Adrenal gland (tissue), 12 donors: ENCODE results near the gene TAF12. TPM values are rescaled to one million over a fixed set of nuclear protein-coding genes. Genes with fewer than 3 reads are reported as not detected.

ENCODE experiments used
- DNase-seq, 7 donors: peaks; one replicate each; pipeline ENCODE4 v3.0.0-alpha.2; 2019 to 2020
- H3K27ac ChIP-seq, 5 donors: fragments of 200-600 bp; sonication (generic) in 4 of 5; 1 replicate in 3 of 5; 2 replicates in 2 of 5; pipeline versions ENCODE4 v1.5.1 to v1.8.0; 2016 to 2020; ENCODE audit warnings: mild to moderate bottlenecking in 1 of 5
- H3K27me3 ChIP-seq: fragments of 200-600 bp; 2 replicates; pipeline ENCODE4 v1.8.0; 2021
- H3K36me3 ChIP-seq, 2 donors: fragments of 200-600 bp; replicated peaks in 1 of 2; 1 replicate in 1 of 2; 2 replicates in 1 of 2; pipeline versions ENCODE4 v1.5.1 to v1.8.0; 2018 to 2022
- H3K4me1 ChIP-seq, 2 donors: fragments of 200-600 bp; replicated peaks in 1 of 2; 1 replicate in 1 of 2; 2 replicates in 1 of 2; pipeline versions ENCODE4 v1.5.1 to v1.8.0; 2018 to 2021
- H3K4me3 ChIP-seq, 4 donors: fragments of 200-600 bp; sonication (generic) in 3 of 4; one replicate each; pipeline ENCODE4 v1.5.1; 2016 to 2018
- H3K9me3 ChIP-seq, 3 donors: fragments of 200-600 bp; sonication (generic) in 1 of 3; replicated peaks in 1 of 3; 1 replicate in 2 of 3; 2 replicates in 1 of 3; pipeline versions ENCODE4 v1.5.1 to v1.8.0; 2016 to 2021
- CTCF ChIP-seq, 6 experiments: fragments of 450-650 bp in 4 of 6; fragments of 200-600 bp in 2 of 6; sonication (generic) in 1 of 6; IDR thresholded peaks; 1 replicate in 5 of 6; 2 replicates in 1 of 6; pipeline versions ENCODE4 v1.5.1 to v1.8.0; 2016 to 2021; ENCODE audit warnings: antibody characterized with exemption in 6 of 6, mild to moderate bottlenecking in 2 of 6, moderate library complexity in 1 of 6
- POLR2A ChIP-seq, 2 donors: fragments of 450-650 bp; IDR thresholded peaks; one replicate each; pipeline ENCODE4 v1.6.1; 2017; ENCODE audit warnings: antibody characterized with exemption in 2 of 2, mild to moderate bottlenecking in 2 of 2, moderate library complexity in 1 of 2
- WGBS, 4 donors: extraction: QIAGEN DNeasy Blood & Tissue Kit in 2 of 4; methylation state at CpG; one replicate each; pipeline versions ENCODE4 v1.1.5 to v1.1.7; 2013 to 2017; 5-methylcytosine and 5-hydroxymethylcytosine counted together
- intact Hi-C, 2 donors: fragments of 100-400 bp; cut with DNase I; formaldehyde crosslinking; loops; one replicate each; pipeline versions ENCODE4 v1.14.1 to v1.15.0; 2022 to 2023
- polyA plus RNA-seq, 3 donors: library from polyadenylated mRNA; stranded (reverse); fragments of 200-250 nt in 2 of 3; fragments of 350-450 nt in 1 of 3; fragmentation: Illumina TruSeq in 1 of 3; extraction: RNeasy Lipid Tissue Mini Kit (QIAGEN cat#74804) in 1 of 3; gene quantifications; one replicate each; pipeline ENCODE4 v1.2.3, GENCODE V29; 2013 to 2014
- total RNA-seq, 9 donors: library from RNA; depleted of rRNA in 4 of 9; stranded (reverse); fragments of >200 nt in 4 of 9; fragments of 120-200 nt in 1 of 9; fragmentation: NEBNext Ultra II Directional in 1 of 9; extraction: Animal tissue kit (Norgen Biotek cat#: 25700) in 1 of 9; gene quantifications; one replicate each; pipeline versions ENCODE4 v1.1.0 to v1.2.4, GENCODE V29; 2013 to 2023
- donor health status: healthy with polysubstance abuse.
- donor health status: Bipolar disorder and iron deficiency.
- donor health status: DM: yes; HTN: yes; CAD: no.
- donor health status: DM: no; HTN: no; CAD: no.
- donor health status: DM: no; HTN: no; CAD: no.
- donor health status: DM: yes; HTN: yes; CAD: no.

The TAF12 gene
- total and polyA plus RNA-seq, 12 donors, result 12.2 to 35.0 (median 21.9) TPM

- H3K4me1 ChIP-seq, result peaks cover 8 to 38% of the 10 kb centered on the region in 2 donors
- H3K4me3 ChIP-seq, result no peak overlapping the region
- WGBS, 4 donors, result 67 to 94% (median 91%) methylated on average over 3 of the region's 3 CpGs
- no peak for DNase-seq
- H3K36me3 ChIP-seq, result no peaks in the 10 kb centered on the region
- peak overlapping the region in 2 of 5 donors; percentile 91 to 94 for H3K27ac ChIP-seq
- intact Hi-C loops, result no loop called here
- TF ChIP-seq CTCF (IDR thresholded peaks at IDR 0.05), result no peak
- no peaks in the 10 kb centered on the region for H3K9me3 ChIP-seq
- H3K27me3 ChIP-seq, result no peaks in the 10 kb centered on the region
Observed at GRCh38 chr1:28644494-28644893, 1.6 kb upstream of the TAF12 start.

- TF ChIP-seq CTCF (IDR thresholded peaks at IDR 0.05), result no peak
- no peak for TF ChIP-seq POLR2A (IDR thresholded peaks at IDR 0.05)
- Histone ChIP-seq H3K27me3 (no peaks in the 10 kb centered on the region), H3K4me1 (peaks cover under 1 to 29% of the 10 kb centered on the region in 2 donors), H3K9me3 (no peaks in the 10 kb centered on the region), H3K36me3 (no peaks in the 10 kb centered on the region), H3K27ac (peak overlapping the region; percentile 27 to 94 (median 91)), H3K4me3 (peak overlapping the region in 3 of 4 donors; percentile 69 to 77 (median 75))
- peak in 1 of 7 donors; percentile 14 for DNase-seq
- WGBS, 4 donors, result 0% methylated on average over 26 of the region's 26 CpGs
- intact Hi-C loops, result no loop called here
Observed at GRCh38 chr1:28642056-28642846, 616 bp downstream of the TAF12 start.

GRCh38 chr1:28640766-28641165, 2.1 kb downstream of the TAF12 start:
- Histone ChIP-seq H3K4me3 (no peak overlapping the region), H3K4me1 (peaks cover 0 to 29% of the 10 kb centered on the region in 2 donors), H3K27ac (no peak overlapping the region), H3K27me3 (no peaks in the 10 kb centered on the region), H3K36me3 (no peaks in the 10 kb centered on the region), H3K9me3 (no peaks in the 10 kb centered on the region)
- DNase-seq, result no peak
- 82 to 97% (median 91%) methylated on average over 1 of the region's 1 CpG for WGBS, 4 donors
- intact Hi-C loops, result no loop called here
- TF ChIP-seq CTCF (IDR thresholded peaks at IDR 0.05) (no peak), POLR2A (IDR thresholded peaks at IDR 0.05) (no peak)

- intact Hi-C loops, result no loop called here
- H3K4me3 ChIP-seq, result no peak overlapping the region
- no peak overlapping the region for H3K27ac ChIP-seq
- no peaks in the 10 kb centered on the region for H3K4me1 ChIP-seq
- WGBS, 4 donors, result 94 to 96% (median 95%) methylated on average over 4 of the region's 4 CpGs
- DNase-seq, result no peak
- no peaks in the 10 kb centered on the region for H3K36me3 ChIP-seq
- H3K9me3 ChIP-seq, result no peaks in the 10 kb centered on the region
- no peaks in the 10 kb centered on the region for H3K27me3 ChIP-seq
- TF ChIP-seq CTCF (IDR thresholded peaks at IDR 0.05) (no peak), POLR2A (IDR thresholded peaks at IDR 0.05) (no peak)
Observed at GRCh38 chr1:28632560-28632959, 10.3 kb downstream of the TAF12 start.
